GM13977 (cell line): ENCODE results near the gene LPP.

Experiments used
- DNase-seq: peaks from one replicate; pipeline ENCODE4 v3.0.0; 2012; ENCODE audit warnings: low spot score
- CTCF ChIP-seq: IDR thresholded peaks from 2 replicates; pipeline ENCODE4 v1.5.1; 2012; ENCODE audit warnings: mild to moderate bottlenecking, control low read depth; ENCODE audit not compliant: insufficient read depth; ENCODE audit errors: extremely low read depth, missing control alignments
- in situ Hi-C: fragments of 300-500 bp; cut with MboI; formaldehyde crosslinking; loops from one replicate; pipeline ENCODE4 v1.12.0; 2022; ENCODE audit warnings: low sequenced_read_pairs, low pct_unique_long_range_greater_than_20kb, mixed read lengths, inconsistent platforms; ENCODE audit not compliant: unreplicated experiment

Gene LPP

GRCh38 chr3:188558343-188559071 lies 404.6 kb downstream of the LPP start:
- no peak for DNase-seq
- TF ChIP-seq CTCF, result no peak
- in situ Hi-C loops, result no loop called here

GRCh38 chr3:188559072-188559429 lies 405.1 kb downstream of the LPP start:
- in situ Hi-C loops, result no loop called here
- no peak for TF ChIP-seq CTCF
- DNase-seq, result no peak

GRCh38 chr3:188559856-188560255 lies 405.9 kb downstream of the LPP start:
- TF ChIP-seq CTCF, result no peak
- in situ Hi-C loops, result no loop called here
- no peak for DNase-seq

GRCh38 chr3:188562144-188562543 lies 408.2 kb downstream of the LPP start:
- in situ Hi-C loops, result no loop called here
- no peak for DNase-seq
- no peak for TF ChIP-seq CTCF

GRCh38 chr3:188567478-188568195 lies 413.7 kb downstream of the LPP start:
- no peak for TF ChIP-seq CTCF
- no peak for DNase-seq
- in situ Hi-C loops, result no loop called here

- no peak for TF ChIP-seq CTCF
- no peak for DNase-seq
- in situ Hi-C loops, result no loop called here
Observed at GRCh38 chr3:188568736-188569135, 414.8 kb downstream of the LPP start.
